Stomach smooth muscle (tissue), 2 donors: ENCODE results near the gene PLCB4.
"Not testable (repeated sequence)": the region's sequence is repeated elsewhere in the genome, so short reads cannot be mapped to it uniquely, and the experiment has no call there.

Experiments
- H3K27ac ChIP-seq: one replicate; pipeline ENCODE4 v1.7.0; 2013; ENCODE audit warnings: mild to moderate bottlenecking, low read length, inconsistent platforms
- H3K27me3 ChIP-seq, 2 donors: one replicate each; pipeline ENCODE4 v1.7.0; 2013; ENCODE audit warnings: low read length in 2 of 2; ENCODE audit not compliant: insufficient read depth in 2 of 2, control insufficient read depth in 1 of 2
- H3K36me3 ChIP-seq, 2 donors: one replicate each; pipeline ENCODE4 v1.7.0; 2013; ENCODE audit warnings: low read length in 2 of 2; ENCODE audit not compliant: control insufficient read depth in 2 of 2, insufficient read depth in 2 of 2
- H3K4me1 ChIP-seq: one replicate; pipeline ENCODE4 v1.7.0; 2013; ENCODE audit warnings: low read length; ENCODE audit not compliant: control insufficient read depth, insufficient read depth
- H3K4me3 ChIP-seq, 2 donors: one replicate each; pipeline ENCODE4 v1.7.0; 2013; ENCODE audit warnings: low read length in 2 of 2
- H3K9ac ChIP-seq, 2 donors: one replicate each; pipeline ENCODE4 v1.7.0; 2013; ENCODE audit warnings: low read length in 2 of 2, mild to moderate bottlenecking in 1 of 2
- H3K9me3 ChIP-seq, 2 donors: one replicate each; pipeline ENCODE4 v1.7.0; 2013; ENCODE audit warnings: low read length in 2 of 2; ENCODE audit not compliant: control insufficient read depth in 2 of 2
- donor health status: healthy.
- donor health status: Pancreatic carcinoma.

The PLCB4 gene

GRCh38 chr20:9032758-9033157, 36.1 kb upstream of the PLCB4 start:
- H3K9ac ChIP-seq: no peak overlapping the region
- no peaks in the 10 kb centered on the region for H3K36me3 ChIP-seq
- no peak overlapping the region for H3K27ac ChIP-seq
- H3K27me3 ChIP-seq: no peaks in the 10 kb centered on the region
- H3K4me1 ChIP-seq: no peaks in the 10 kb centered on the region
- no peaks in the 10 kb centered on the region for H3K9me3 ChIP-seq
- H3K4me3 ChIP-seq: no peak overlapping the region

DNA sequence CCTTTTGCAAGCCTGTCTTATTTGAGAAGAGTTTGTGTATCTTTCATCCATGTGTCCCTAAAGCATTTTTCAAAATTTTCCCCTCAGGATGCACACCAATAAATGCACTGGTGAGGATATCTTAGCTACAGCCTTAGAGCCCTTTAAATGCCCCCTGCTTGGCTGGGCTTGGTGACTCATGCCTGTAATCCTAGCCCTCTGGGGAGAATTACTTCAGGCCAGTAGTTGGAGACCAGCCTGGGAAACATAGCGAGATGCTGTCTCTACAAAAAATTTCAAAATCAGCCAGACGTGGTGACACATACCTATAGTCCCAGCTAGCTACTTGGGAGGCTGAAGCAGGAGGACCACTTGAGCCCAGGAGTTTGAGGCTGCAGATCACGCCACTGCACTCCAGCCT, 33.8 kb upstream of the PLCB4 start:
- no peaks in the 10 kb centered on the region for H3K9me3 ChIP-seq
- no peak overlapping the region for H3K9ac ChIP-seq
- H3K36me3 ChIP-seq: no peaks in the 10 kb centered on the region
- H3K4me3 ChIP-seq: no peak overlapping the region
- no peak overlapping the region for H3K27ac ChIP-seq
- no peaks in the 10 kb centered on the region for H3K4me1 ChIP-seq
- no peaks in the 10 kb centered on the region for H3K27me3 ChIP-seq

DNA sequence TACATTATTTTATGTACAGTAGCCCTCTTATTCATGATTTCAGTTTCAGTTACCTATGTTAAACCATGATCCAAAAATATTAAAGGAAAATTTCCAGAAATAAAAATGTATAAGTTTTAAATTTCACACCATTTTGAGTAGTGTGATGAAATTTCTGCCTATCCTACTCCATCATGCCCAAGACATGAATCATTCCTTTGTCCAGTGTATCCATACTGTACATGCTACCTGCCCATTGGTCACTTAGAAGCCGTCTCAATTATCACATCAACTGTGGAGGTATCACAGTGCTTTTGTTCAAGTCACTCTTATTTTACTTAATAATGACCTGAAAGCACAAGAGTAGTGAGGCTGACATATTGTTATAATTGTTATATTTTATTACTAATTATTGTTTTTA, 32.3 kb upstream of the PLCB4 start:
- Histone ChIP-seq H3K27ac (no peak overlapping the region), H3K27me3 (no peaks in the 10 kb centered on the region), H3K9me3 (no peaks in the 10 kb centered on the region), H3K9ac (no peak overlapping the region), H3K36me3 (no peaks in the 10 kb centered on the region), H3K4me1 (no peaks in the 10 kb centered on the region), H3K4me3 (no peak overlapping the region)

DNA sequence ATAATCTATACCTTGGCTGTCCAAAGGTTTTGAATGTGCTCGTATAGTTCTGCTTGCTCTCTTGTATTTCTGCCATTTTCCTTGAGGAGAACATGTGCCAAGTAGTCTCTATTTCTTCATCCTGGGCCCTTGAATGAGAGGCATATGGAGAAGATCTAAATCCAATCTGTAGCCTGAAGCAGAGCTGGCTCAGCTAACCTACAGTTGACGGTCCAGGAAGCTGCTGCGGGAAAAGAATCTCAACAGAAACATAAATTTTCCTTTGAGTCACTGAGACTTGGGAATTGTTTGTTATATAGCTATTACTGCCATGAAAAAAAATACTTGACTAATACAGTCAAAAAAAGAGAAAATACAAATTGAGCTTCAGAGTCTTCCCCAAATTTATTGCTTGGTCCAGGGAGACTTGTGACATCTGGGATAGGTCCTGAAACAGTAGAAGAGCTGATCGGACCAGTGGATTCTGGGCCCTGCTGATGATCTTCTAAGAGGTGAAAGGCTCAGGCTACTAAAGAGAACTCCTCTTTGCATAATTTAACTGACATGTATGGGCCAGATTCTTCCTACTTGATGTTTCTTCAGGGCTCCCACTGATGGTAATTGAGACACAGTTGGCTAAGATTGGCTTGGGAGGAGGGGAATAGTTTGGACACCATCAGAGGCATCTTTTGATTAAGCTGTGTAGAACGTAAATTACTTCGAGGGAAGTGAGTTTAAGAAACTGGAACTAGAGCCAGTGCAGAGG, 29.9 kb upstream of the PLCB4 start:
- no peak overlapping the region for H3K4me3 ChIP-seq
- H3K27me3 ChIP-seq: no peaks in the 10 kb centered on the region
- no peak overlapping the region for H3K9ac ChIP-seq
- no peak overlapping the region for H3K27ac ChIP-seq
- no peaks in the 10 kb centered on the region for H3K4me1 ChIP-seq
- no peaks in the 10 kb centered on the region for H3K9me3 ChIP-seq
- no peaks in the 10 kb centered on the region for H3K36me3 ChIP-seq

- Histone ChIP-seq H3K9ac (no peak overlapping the region), H3K4me1 (no peaks in the 10 kb centered on the region), H3K27me3 (no peaks in the 10 kb centered on the region), H3K36me3 (no peaks in the 10 kb centered on the region), H3K4me3 (no peak overlapping the region), H3K9me3 (no peaks in the 10 kb centered on the region), H3K27ac (no peak overlapping the region)
These were observed 27.9 kb upstream of the PLCB4 start for GRCh38 chr20:9040863-9041524.

DNA sequence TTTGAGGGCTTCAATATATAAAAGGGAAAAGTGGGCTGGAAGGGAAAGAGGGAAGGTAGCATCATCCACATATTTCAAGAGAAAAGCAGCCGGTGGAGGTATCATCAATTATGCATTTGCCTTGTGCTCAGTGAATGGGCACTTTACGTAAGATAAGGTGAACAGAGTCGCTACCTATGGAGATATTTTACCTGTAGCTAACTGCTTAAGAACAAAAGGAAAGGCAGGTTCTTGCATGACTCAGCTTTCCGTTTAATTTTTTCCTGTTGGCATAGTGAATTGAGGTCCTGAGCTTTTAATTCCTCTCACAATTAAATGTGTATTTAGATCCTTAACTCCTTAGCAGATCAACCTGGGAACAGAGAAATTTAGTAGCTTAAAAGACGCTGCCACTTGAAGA, 25.5 kb upstream of the PLCB4 start:
- Histone ChIP-seq H3K36me3 (no peaks in the 10 kb centered on the region), H3K27ac (no peak overlapping the region), H3K4me3 (no peak overlapping the region), H3K9me3 (no peaks in the 10 kb centered on the region), H3K27me3 (no peaks in the 10 kb centered on the region), H3K9ac (no peak overlapping the region), H3K4me1 (no peaks in the 10 kb centered on the region)

GRCh38 chr20:9047928-9048327, 21.0 kb upstream of the PLCB4 start:
- not testable (repeated sequence) for H3K9ac ChIP-seq, H3K27me3 ChIP-seq, H3K4me3 ChIP-seq, H3K27ac ChIP-seq, H3K9me3 ChIP-seq, H3K4me1 ChIP-seq, H3K36me3 ChIP-seq

- no peaks in the 10 kb centered on the region for H3K36me3 ChIP-seq
- no peak overlapping the region for H3K9ac ChIP-seq
- H3K4me1 ChIP-seq: no peaks in the 10 kb centered on the region
- no peaks in the 10 kb centered on the region for H3K9me3 ChIP-seq
- no peak overlapping the region for H3K4me3 ChIP-seq
- no peak overlapping the region for H3K27ac ChIP-seq
- H3K27me3 ChIP-seq: no peaks in the 10 kb centered on the region
These were observed 17.4 kb upstream of the PLCB4 start for GRCh38 chr20:9051508-9051907.

GRCh38 chr20:9052136-9052535, 16.8 kb upstream of the PLCB4 start:
- Histone ChIP-seq H3K27ac (no peak overlapping the region), H3K9ac (no peak overlapping the region), H3K4me1 (no peaks in the 10 kb centered on the region), H3K9me3 (no peaks in the 10 kb centered on the region), H3K4me3 (no peak overlapping the region), H3K27me3 (no peaks in the 10 kb centered on the region), H3K36me3 (no peaks in the 10 kb centered on the region)

- H3K27ac ChIP-seq: no peak overlapping the region
- no peak overlapping the region for H3K9ac ChIP-seq
- no peaks in the 10 kb centered on the region for H3K4me1 ChIP-seq
- H3K4me3 ChIP-seq: no peak overlapping the region
- H3K36me3 ChIP-seq: no peaks in the 10 kb centered on the region
- no peaks in the 10 kb centered on the region for H3K27me3 ChIP-seq
- H3K9me3 ChIP-seq: no peaks in the 10 kb centered on the region
These were observed 15.8 kb upstream of the PLCB4 start for GRCh38 chr20:9053108-9053507.

- H3K4me1 ChIP-seq: no peaks in the 10 kb centered on the region
These were observed 14.7 kb upstream of the PLCB4 start for GRCh38 chr20:9054176-9054575.

More at GRCh38 chr20:9054176-9054575, 14.7 kb upstream of the PLCB4 start:
- H3K9ac ChIP-seq: no peak overlapping the region
- H3K27me3 ChIP-seq: no peaks in the 10 kb centered on the region
- no peak overlapping the region for H3K4me3 ChIP-seq
- no peak overlapping the region for H3K27ac ChIP-seq
- no peaks in the 10 kb centered on the region for H3K9me3 ChIP-seq
- no peaks in the 10 kb centered on the region for H3K36me3 ChIP-seq
